ENCODE results near the gene LYRM4.

LYRM4 gene

DNA sequence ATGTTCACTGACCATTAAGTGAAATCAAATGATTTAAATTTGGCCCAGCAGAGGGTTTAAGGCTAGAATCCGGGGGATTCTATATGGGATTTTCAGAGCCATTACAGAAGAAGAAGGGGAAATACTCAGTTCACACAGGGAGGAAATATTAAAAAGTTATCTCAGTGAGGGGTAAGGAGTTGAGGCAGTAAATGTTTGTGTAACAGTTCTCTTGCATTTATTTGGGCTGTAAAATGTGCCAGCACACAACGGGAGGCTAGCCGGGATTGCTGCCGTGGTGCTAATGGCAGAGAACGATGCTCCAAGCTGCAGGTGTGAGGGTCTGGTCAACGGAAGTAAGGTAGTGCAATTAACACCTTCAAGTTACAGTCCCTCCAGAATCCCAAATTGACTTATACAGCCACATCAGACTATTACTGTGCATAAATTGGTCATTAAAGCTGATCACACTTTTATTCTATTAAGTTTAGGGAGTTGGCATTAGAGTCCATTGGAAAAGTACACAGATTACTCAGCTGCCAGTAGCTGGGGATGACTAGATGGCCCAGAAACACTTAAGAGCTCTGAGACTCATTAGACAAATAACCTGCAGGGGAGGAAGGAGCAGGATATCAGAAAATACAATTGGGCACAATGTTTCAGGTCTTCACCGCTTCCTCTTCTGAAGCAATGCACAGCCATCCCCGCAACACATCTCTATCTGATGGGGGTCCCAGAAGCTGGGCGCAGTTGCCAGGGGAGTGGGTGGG is 144.3 kb downstream of the LYRM4 start:
- DNase-seq, result no peak

GRCh38 chr6:5115168-5115567 is 145.6 kb downstream of the LYRM4 start:
- no peak for DNase-seq

DNA sequence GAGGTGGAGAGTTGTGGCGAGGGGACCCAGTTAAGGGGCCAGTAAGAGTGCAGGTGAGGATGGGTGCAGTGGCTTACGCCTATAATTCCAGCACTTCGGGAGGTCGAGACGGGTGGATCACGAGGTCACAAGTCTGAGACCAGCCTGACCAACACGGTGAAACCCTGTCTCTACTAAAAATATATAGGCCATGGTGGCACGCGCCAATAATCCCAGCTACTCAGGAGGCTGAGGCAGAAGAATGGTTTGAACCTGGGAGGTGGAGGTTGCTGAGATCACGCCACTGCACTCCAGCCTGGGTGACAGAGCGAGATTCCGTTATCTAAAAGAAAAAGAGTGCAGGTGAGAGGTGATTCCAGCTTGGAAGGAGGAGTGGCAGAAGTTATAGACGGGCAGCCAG is 147.7 kb downstream of the LYRM4 start:
- DNase-seq, result no peak

- no peak for DNase-seq
Observed at GRCh38 chr6:5112066-5112799, 148.5 kb downstream of the LYRM4 start.

- no peak for DNase-seq
Observed at GRCh38 chr6:5111626-5112025, 149.1 kb downstream of the LYRM4 start.

DNA sequence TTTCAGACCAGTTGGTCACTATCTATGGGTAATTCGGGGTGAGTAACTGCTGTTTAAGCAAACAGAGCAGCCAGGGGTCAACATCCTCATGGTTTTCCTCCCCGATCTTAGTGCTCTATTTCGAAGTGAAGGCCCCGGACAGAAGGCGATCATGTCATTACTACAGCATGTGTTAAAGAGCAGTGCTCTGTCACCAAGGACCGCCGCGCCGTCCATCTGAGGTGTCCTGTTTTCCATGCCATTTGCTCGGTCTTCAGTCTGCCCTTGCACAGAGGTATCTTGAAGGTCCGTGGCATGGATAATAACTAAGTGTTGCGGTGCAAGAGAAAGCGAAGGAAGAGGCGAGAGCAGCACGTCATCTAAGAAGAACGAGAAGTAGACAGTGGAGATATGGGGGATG is 150.5 kb downstream of the LYRM4 start:
- DNase-seq, result no peak

- DNase-seq, result no peak
Observed at GRCh38 chr6:5109436-5109835, 151.3 kb downstream of the LYRM4 start.

DNA sequence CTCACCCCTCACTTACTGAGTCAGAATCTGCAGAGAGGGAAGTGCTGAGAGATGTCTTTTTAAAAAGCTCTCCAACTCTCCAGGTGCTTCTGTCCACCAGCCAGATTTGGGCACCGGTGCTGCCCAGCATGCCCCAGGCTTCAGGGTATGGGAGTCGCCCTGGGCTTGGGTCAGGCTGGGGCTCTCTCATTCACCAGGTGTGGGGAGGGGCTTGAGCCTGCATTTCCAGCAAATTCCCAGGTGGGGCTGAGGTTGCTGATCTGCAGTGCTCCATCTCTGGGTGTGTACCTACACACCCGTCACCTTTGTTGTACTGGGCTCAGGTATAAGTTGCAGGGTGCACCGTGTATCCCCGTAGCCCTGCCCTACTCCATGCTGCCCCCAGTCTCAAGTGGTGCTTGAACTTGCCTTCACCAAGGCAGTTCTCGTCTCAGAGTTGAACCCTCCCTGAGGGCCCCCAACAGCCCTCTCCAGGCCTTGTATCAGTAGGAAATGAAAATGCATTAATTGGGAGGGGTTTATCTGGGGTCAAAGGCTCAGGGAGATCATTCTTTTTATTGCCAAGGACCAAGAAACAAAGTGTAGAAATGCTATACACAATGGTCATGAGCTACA is 152.1 kb downstream of the LYRM4 start:
- no peak for DNase-seq

DNA sequence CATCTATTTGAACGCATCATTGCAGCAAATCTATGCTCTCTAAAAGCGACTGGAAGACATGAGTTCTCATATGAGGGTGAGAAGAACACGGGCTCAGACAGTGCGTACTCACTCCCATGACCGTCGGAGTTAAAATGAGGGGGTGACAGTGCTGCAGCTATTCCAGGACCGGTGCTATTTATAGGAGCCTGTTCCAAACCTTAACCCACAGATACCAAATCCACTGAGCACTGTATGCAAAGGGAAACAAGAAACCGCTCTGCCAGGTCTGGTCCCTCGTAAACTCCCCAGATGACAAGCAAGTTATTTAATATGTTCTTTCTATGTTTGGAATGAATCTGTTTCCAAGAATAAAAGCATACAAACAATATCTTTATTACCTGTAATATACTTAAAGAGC is 152.7 kb downstream of the LYRM4 start:
- DNase-seq, result no peak

- DNase-seq, result no peak
Observed at GRCh38 chr6:5107341-5107740, 153.4 kb downstream of the LYRM4 start.

- DNase-seq, result no peak
Observed at GRCh38 chr6:5105146-5105545, 155.6 kb downstream of the LYRM4 start.

- DNase-seq, result no peak
Observed at GRCh38 chr6:5104667-5105066, 156.1 kb downstream of the LYRM4 start.

- no peak for DNase-seq
Observed at GRCh38 chr6:5103250-5103649, 157.5 kb downstream of the LYRM4 start.

- no peak for DNase-seq
Observed at GRCh38 chr6:5102267-5102970, 158.3 kb downstream of the LYRM4 start.

- DNase-seq, result no peak
Observed at GRCh38 chr6:5100806-5101205, 159.9 kb downstream of the LYRM4 start.

GRCh38 chr6:5099537-5099936 is 161.2 kb downstream of the LYRM4 start:
- DNase-seq, result no peak

- no peak for DNase-seq
Observed at GRCh38 chr6:5098501-5099270, 162.1 kb downstream of the LYRM4 start.

GRCh38 chr6:5096482-5096881 is 164.3 kb downstream of the LYRM4 start:
- DNase-seq, result no peak

GRCh38 chr6:5095236-5095635 is 165.5 kb downstream of the LYRM4 start:
- no peak for DNase-seq

- DNase-seq, result no peak
Observed at GRCh38 chr6:5094327-5094726, 166.4 kb downstream of the LYRM4 start.

- no peak for DNase-seq
Observed at GRCh38 chr6:5093231-5094015, 167.3 kb downstream of the LYRM4 start.

All from stimulated activated CD4-positive, alpha-beta T cell treated with anti-CD3 and anti-CD28 coated beads, Interleukin-4, amount 100 ng/mL, for 1 hour (primary cell).